ENCODE data around the gene PEAK3. TPM values are rescaled to one million over a fixed set of nuclear protein-coding genes. Genes with fewer than 3 reads are reported as not detected.

Gene PEAK3
- total and polyA plus RNA-seq, 9 of the 15 experiments (the other 6 are each of a cell fraction or from before 2014, with no cell fraction given): 0.07 to 0.40 TPM; not detected in 7

- TF ChIP-seq, protein P1, sequence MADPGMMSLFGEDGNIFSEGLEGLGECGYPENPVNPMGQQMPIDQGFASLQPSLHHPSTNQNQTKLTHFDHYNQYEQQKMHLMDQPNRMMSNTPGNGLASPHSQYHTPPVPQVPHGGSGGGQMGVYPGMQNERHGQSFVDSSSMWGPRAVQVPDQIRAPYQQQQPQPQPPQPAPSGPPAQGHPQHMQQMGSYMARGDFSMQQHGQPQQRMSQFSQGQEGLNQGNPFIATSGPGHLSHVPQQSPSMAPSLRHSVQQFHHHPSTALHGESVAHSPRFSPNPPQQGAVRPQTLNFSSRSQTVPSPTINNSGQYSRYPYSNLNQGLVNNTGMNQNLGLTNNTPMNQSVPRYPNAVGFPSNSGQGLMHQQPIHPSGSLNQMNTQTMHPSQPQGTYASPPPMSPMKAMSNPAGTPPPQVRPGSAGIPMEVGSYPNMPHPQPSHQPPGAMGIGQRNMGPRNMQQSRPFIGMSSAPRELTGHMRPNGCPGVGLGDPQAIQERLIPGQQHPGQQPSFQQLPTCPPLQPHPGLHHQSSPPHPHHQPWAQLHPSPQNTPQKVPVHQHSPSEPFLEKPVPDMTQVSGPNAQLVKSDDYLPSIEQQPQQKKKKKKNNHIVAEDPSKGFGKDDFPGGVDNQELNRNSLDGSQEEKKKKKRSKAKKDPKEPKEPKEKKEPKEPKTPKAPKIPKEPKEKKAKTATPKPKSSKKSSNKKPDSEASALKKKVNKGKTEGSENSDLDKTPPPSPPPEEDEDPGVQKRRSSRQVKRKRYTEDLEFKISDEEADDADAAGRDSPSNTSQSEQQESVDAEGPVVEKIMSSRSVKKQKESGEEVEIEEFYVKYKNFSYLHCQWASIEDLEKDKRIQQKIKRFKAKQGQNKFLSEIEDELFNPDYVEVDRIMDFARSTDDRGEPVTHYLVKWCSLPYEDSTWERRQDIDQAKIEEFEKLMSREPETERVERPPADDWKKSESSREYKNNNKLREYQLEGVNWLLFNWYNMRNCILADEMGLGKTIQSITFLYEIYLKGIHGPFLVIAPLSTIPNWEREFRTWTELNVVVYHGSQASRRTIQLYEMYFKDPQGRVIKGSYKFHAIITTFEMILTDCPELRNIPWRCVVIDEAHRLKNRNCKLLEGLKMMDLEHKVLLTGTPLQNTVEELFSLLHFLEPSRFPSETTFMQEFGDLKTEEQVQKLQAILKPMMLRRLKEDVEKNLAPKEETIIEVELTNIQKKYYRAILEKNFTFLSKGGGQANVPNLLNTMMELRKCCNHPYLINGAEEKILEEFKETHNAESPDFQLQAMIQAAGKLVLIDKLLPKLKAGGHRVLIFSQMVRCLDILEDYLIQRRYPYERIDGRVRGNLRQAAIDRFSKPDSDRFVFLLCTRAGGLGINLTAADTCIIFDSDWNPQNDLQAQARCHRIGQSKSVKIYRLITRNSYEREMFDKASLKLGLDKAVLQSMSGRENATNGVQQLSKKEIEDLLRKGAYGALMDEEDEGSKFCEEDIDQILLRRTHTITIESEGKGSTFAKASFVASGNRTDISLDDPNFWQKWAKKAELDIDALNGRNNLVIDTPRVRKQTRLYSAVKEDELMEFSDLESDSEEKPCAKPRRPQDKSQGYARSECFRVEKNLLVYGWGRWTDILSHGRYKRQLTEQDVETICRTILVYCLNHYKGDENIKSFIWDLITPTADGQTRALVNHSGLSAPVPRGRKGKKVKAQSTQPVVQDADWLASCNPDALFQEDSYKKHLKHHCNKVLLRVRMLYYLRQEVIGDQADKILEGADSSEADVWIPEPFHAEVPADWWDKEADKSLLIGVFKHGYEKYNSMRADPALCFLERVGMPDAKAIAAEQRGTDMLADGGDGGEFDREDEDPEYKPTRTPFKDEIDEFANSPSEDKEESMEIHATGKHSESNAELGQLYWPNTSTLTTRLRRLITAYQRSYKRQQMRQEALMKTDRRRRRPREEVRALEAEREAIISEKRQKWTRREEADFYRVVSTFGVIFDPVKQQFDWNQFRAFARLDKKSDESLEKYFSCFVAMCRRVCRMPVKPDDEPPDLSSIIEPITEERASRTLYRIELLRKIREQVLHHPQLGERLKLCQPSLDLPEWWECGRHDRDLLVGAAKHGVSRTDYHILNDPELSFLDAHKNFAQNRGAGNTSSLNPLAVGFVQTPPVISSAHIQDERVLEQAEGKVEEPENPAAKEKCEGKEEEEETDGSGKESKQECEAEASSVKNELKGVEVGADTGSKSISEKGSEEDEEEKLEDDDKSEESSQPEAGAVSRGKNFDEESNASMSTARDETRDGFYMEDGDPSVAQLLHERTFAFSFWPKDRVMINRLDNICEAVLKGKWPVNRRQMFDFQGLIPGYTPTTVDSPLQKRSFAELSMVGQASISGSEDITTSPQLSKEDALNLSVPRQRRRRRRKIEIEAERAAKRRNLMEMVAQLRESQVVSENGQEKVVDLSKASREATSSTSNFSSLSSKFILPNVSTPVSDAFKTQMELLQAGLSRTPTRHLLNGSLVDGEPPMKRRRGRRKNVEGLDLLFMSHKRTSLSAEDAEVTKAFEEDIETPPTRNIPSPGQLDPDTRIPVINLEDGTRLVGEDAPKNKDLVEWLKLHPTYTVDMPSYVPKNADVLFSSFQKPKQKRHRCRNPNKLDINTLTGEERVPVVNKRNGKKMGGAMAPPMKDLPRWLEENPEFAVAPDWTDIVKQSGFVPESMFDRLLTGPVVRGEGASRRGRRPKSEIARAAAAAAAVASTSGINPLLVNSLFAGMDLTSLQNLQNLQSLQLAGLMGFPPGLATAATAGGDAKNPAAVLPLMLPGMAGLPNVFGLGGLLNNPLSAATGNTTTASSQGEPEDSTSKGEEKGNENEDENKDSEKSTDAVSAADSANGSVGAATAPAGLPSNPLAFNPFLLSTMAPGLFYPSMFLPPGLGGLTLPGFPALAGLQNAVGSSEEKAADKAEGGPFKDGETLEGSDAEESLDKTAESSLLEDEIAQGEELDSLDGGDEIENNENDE (IDR thresholded peaks at IDR 0.05; ENCODE audit: low read depth, low read length): no peak
- TF ChIP-seq KDM2B (CRISPR knock-in tag; IDR thresholded peaks at IDR 0.05) (no peak), ZEB2 (IDR thresholded peaks at IDR 0.05) (peak; percentile 13; the same call in 1 of the 2 replicates), CGGBP1 (CRISPR knock-in tag; IDR thresholded peaks at IDR 0.05) (no peak), RCOR1 (IDR thresholded peaks at IDR 0.05; ENCODE audit: borderline replicate concordance in 1 of 2, low read depth in 2 of 2, low read length in 2 of 2) (peak in 1 of 2 experiments; percentile 81; a peak in 2 of 4 replicates), DPF2 (IDR thresholded peaks at IDR 0.05) (peak; percentile 15; the same call in 1 of the 2 replicates), AFF4 (CRISPR knock-in tag; IDR thresholded peaks at IDR 0.05) (no peak), MEIS2 (IDR thresholded peaks at IDR 0.05; ENCODE audit: partially characterized antibody) (peak; percentile 77), CHD2 (IDR thresholded peaks at IDR 0.05; ENCODE audit: low read depth, low read length) (peak; percentile 31; the same call in 1 of the 2 replicates), EGR1 (conservative IDR thresholded peaks at IDR 0.05) (peak; percentile 88), YY1 (IDR thresholded peaks at IDR 0.05; ENCODE audit: borderline replicate concordance in 1 of 3, control insufficient read depth in 1 of 3, extremely low read depth in 1 of 3, insufficient read depth in 3 of 3, insufficient read length in 1 of 3, insufficient replicate concordance in 2 of 3, low read depth in 1 of 3, low read length in 2 of 3) (peak in 2 of 3 experiments; percentile 42 to 80)
Observed at GRCh38 chr19:2266183-2266993, 15.6 kb downstream of the PEAK3 start (continued).
